Measurements from ENCODE around the gene TBC1D22A.

TBC1D22A gene

DNA sequence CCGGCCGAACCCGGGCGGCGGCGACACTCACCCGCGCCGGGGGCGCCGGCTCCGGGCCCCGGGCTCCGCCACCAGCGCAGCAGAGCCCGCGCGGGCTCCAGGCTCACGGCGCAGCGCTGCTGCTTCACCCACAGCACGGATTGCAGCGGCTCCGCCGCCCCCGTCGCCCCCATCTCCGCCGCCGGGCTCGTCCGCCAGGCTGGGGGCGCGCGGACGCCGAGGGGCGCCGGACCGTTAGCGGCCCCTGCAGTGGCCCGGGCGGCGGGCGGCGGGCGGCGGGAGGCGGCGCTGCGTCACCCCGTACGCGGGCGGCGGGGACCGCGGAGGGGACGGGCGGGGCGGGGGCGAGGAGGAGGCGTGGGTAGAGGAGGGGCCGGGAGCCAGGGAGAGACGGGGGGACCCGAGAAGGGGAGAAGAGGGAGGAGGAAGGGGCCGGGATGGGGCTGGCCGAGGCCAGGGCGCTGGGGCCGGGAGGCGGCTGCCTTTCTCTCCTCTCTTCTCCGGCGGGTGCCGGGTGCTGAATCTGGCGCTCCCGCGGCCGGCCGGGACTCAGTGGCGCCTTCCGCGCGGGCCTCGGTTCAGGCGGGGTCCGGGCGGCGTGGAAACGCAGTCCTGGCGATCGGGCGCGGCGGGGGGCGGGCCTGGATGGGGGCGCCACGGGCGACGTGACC is 24.3 kb upstream of the TBC1D22A start, which contains the start of gene CERK:
CERK (minus strand) TSS at position 277 of the 671 bp plus-strand sequence; CDS start at position 173, 104 bp downstream.
- peak within 1 kb of the TSS; percentile 80 for H3K4me3 ChIP-seq (ENCODE audit: low read depth, low read length)
- no peak for TF ChIP-seq CTCF (IDR thresholded peaks at IDR 0.05; ENCODE audit: low read depth, low read length)

GRCh38 chr22:46738647-46739093 is 23.8 kb upstream of the TBC1D22A start:
- TF ChIP-seq CTCF (IDR thresholded peaks at IDR 0.05; ENCODE audit: low read depth, low read length): no peak
- peak overlapping the region; percentile 80 for H3K4me3 ChIP-seq (ENCODE audit: low read depth, low read length)

DNA sequence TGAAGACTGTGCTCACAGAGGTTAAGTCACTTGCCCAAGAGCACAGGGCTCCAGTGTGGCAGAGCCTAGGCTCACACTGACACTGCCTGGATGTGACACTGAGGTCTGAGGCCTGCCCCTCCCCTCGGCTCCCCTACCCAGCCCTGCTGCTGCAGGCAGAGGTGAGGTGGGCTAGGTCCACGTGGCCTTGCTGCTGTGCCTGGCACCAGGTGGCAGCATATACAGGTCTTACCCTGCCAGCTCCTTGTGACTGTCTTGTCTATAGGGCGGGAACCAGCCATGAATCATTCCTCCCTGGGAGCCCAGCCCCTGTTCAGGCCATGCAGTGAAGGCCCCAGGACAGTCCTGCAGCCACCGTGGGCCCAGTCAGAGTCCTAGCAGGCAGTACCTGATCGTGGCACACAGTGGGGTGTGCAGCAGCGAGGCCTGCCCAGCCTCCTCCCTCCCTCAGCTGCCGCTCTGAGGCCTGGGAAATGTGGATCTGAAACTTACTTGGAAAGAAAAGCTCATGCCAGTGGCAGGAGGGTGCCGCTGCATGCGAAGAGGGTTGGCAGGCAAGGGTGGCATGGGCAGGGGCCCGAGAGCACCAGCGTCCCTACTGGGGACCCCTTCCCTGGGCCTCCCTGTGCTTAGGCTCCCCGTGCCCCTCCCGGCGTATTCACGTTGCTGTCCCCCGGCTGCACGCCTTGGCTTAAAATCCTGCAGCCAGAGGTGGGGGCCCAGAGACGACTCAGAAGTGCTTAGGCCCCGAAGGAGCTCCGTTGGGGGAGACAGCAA is 23.2 kb upstream of the TBC1D22A start:
- H3K4me3 ChIP-seq (ENCODE audit: low read depth, low read length): peak overlapping the region; percentile 80
- TF ChIP-seq CTCF (IDR thresholded peaks at IDR 0.05; ENCODE audit: low read depth, low read length): 0 out of 2 replicates have a peak, but pooled peaks have one; percentile 6

GRCh38 chr22:46740910-46741780 is 21.3 kb upstream of the TBC1D22A start:
- no peak for TF ChIP-seq CTCF (IDR thresholded peaks at IDR 0.05; ENCODE audit: low read depth, low read length)

GRCh38 chr22:46741974-46742519 is 20.4 kb upstream of the TBC1D22A start:
- TF ChIP-seq CTCF (IDR thresholded peaks at IDR 0.05; ENCODE audit: low read depth, low read length): no peak
- no peak overlapping the region for H3K4me3 ChIP-seq (ENCODE audit: low read depth, low read length)

More at GRCh38 chr22:46740910-46741780, 21.3 kb upstream of the TBC1D22A start:
- no peak overlapping the region for H3K4me3 ChIP-seq (ENCODE audit: low read depth, low read length)

- no peak overlapping the region for H3K4me3 ChIP-seq (ENCODE audit: low read depth, low read length)
- TF ChIP-seq CTCF (IDR thresholded peaks at IDR 0.05; ENCODE audit: low read depth, low read length): no peak
Observed at GRCh38 chr22:46742576-46743221, 19.8 kb upstream of the TBC1D22A start.

All from WI38 (cell line).